K562 (cell line): ENCODE measurements around the gene RNF227. TPM values are rescaled to one million over a fixed set of nuclear protein-coding genes. Genes with fewer than 3 reads are reported as not detected.
A peak's percentile ranks its signal among the peaks of the same experiment; 100 is the strongest.

Source experiments
- CEBPB ChIP-seq: fragments of 450-650 bp; IDR thresholded peaks from 2 replicates; pipeline ENCODE4 v1.6.1; 2016; ENCODE audit warnings: missing genetic modification characterization, missing compliant biosample characterization
- COPS2 ChIP-seq: fragments of 450-650 bp; conservative IDR thresholded peaks from 2 replicates; pipeline ENCODE4 v1.6.1; 2016; ENCODE audit warnings: mild to moderate bottlenecking, moderate library complexity
- CREB1 ChIP-seq, 2 experiments: sonication (generic) in 1 of 2; formaldehyde crosslinking in 1 of 2; IDR thresholded peaks; 2 replicates each; pipeline versions ENCODE4 v1.6.1 to v1.8.0; 2012 to 2022; ENCODE audit warnings: inconsistent platforms in 1 of 2, mild to moderate bottlenecking in 1 of 2, missing genetic modification reagents in 1 of 2, moderate library complexity in 1 of 2
- DMBX1 ChIP-seq: fragments of 250-450 bp; sonication (Bioruptor Pico); IDR thresholded peaks from 2 replicates; pipeline ENCODE4 v1.8.0; 2022; ENCODE audit warnings: inconsistent platforms, mild to moderate bottlenecking, moderate library complexity, borderline replicate concordance
- ETV6 ChIP-seq, 3 experiments: fragments of 150-350 bp in 1 of 3; sonication (generic) in 1 of 3; formaldehyde crosslinking in 1 of 3; IDR thresholded peaks; 2 replicates each; pipeline versions ENCODE4 v1.6.1 to v1.8.0; 2014 to 2022; ENCODE audit warnings: borderline replicate concordance in 2 of 3, low read depth in 2 of 3, antibody characterized with exemption in 1 of 3, low read length in 1 of 3, mild to moderate bottlenecking in 1 of 3, missing genetic modification reagents in 1 of 3
- FOXP1 ChIP-seq: sonication (generic); formaldehyde crosslinking; IDR thresholded peaks from 2 replicates; pipeline ENCODE4 v1.8.0; 2022; ENCODE audit warnings: mild to moderate bottlenecking, missing genetic modification reagents
- GABPB1 ChIP-seq: sonication (generic); formaldehyde crosslinking; IDR thresholded peaks from 2 replicates; pipeline ENCODE4 v1.8.0; 2022; ENCODE audit warnings: mild to moderate bottlenecking, missing genetic modification reagents
- KLF13 ChIP-seq: fragments of 450-650 bp; IDR thresholded peaks from 2 replicates; pipeline ENCODE4 v1.6.1; 2016; ENCODE audit warnings: missing genetic modification characterization, low read depth, mild to moderate bottlenecking, missing compliant biosample characterization, moderate library complexity, borderline replicate concordance
- MYC ChIP-seq, 2 experiments: fragments of 250-450 bp in 1 of 2; sonication (Bioruptor Pico) in 1 of 2; IDR thresholded peaks; 2 replicates each; pipeline versions ENCODE4 v1.5.1 to v1.6.1; 2012 to 2021; ENCODE audit warnings: low read depth in 2 of 2, borderline replicate concordance in 1 of 2, improper control_type of control experiment in 1 of 2, low read length in 1 of 2, mild to moderate bottlenecking in 1 of 2, moderate library complexity in 1 of 2
- NR3C1 ChIP-seq: sonication (generic); formaldehyde crosslinking; IDR thresholded peaks from 2 replicates; pipeline ENCODE4 v1.8.1; 2022; ENCODE audit warnings: missing genetic modification reagents
- PHF8 ChIP-seq: fragments of 200-600 bp; sonication (generic); IDR thresholded peaks from 2 replicates; pipeline ENCODE4 v1.6.1; 2012; ENCODE audit warnings: mixed run types, mild to moderate bottlenecking, inconsistent platforms, low read length, moderate library complexity, borderline replicate concordance
- RBFOX2 ChIP-seq: fragments of 200-400 bp; formaldehyde crosslinking; IDR thresholded peaks from 2 replicates; pipeline ENCODE4 v1.6.1; 2017; ENCODE audit warnings: low read depth, mild to moderate bottlenecking, low read length, moderate library complexity
- ZNF224 ChIP-seq: sonication (generic); formaldehyde crosslinking; IDR thresholded peaks from 2 replicates; pipeline ENCODE4 v1.8.0; 2022; ENCODE audit warnings: mild to moderate bottlenecking, missing genetic modification reagents
- ZNF780A ChIP-seq: fragments of 250-450 bp; sonication (Bioruptor Pico); IDR thresholded peaks from 2 replicates; pipeline ENCODE4 v1.5.0; 2021; ENCODE audit warnings: mild to moderate bottlenecking
- polyA plus RNA-seq, 8 experiments: library from polyadenylated mRNA; depleted of rRNA in 4 of 8; stranded (reverse) in 5 of 8; unstranded in 3 of 8; fragments of >200 nt; fragmentation: Nextera tagmentation in 2 of 8; fragmentation: Illumina TruSeq in 1 of 8; extraction: Ambion mirVana in 2 of 8; extraction: Trizol in 1 of 8; gene quantifications; 2 replicates each; pipeline versions ENCODE4 v1.2.1 to v1.2.3, GENCODE V29; 2011 to 2014; ENCODE audit warnings: inconsistent platforms in 1 of 8, missing spikeins in 1 of 8
- total RNA-seq, 7 experiments: library from RNA; depleted of rRNA in 6 of 7; stranded (reverse); fragments of >200 nt in 6 of 7; fragmentation: Illumina TruSeq in 2 of 7; extraction: Trizol in 2 of 7; gene quantifications; 2 replicates each; pipeline versions ENCODE4 v1.2.1 to v1.2.3, GENCODE V29; 2011 to 2021; ENCODE audit warnings: low replicate concordance in 1 of 7
- TF ChIP-seq, protein P1 (sequence below): IDR thresholded peaks from 2 replicates; pipeline ENCODE4 v1.6.1; 2014; ENCODE audit warnings: antibody characterized with exemption
- TF ChIP-seq, protein P2 (sequence below): fragments of 250-450 bp; sonication (Bioruptor Pico); IDR thresholded peaks from 2 replicates; pipeline ENCODE4 v1.5.0; 2021; ENCODE audit warnings: mild to moderate bottlenecking, moderate library complexity
- TF ChIP-seq, protein P3 (sequence below): sonication (generic); formaldehyde crosslinking; IDR thresholded peaks from 2 replicates; pipeline ENCODE4 v1.8.0; 2022; ENCODE audit warnings: mild to moderate bottlenecking, missing genetic modification reagents

The RNF227 gene
- total and polyA plus RNA-seq, 9 of the 15 experiments (the other 6 are each of a cell fraction or from before 2014, with no cell fraction given), result 1.1 to 6.7 (median 2.3) TPM

DNA sequence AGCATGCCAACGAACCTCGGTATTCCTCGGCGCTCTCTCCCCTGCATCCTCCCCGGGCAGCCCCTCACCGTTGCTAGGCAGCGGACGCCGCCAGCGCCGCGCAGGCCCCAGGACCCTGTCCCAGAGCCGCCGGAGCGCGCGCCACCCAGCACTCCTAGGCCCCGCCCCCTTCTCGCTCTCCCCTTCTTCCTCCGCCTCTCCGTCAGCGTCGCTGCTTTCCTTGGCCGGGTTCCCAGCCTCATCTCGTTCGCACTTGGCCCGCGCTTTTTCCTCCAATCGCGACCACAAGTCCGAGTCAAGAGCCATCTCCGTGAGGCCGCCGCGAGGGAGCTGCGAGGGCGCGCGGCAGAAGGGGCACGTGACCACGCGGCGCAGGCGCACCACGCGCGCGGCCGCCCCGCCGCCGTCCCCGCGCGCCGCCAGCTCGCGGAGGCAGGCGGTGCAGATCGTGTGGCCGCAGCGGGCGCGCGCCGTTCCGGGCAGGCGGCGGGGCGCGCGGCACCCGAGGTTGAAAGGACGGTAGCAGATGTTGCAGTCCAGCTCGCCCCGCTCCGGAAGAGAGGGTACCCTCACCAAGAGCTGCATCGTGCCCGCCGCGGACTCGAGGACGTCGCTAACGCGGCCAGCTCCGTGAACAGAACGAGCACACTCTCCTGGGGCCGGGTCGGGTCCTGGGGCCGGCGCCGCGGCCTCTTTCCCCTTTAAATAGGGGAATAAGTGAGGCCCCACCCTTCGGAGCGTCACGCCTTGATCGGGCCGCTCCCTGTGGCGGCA lies at the start of gene RNF227 (continued):
- TF ChIP-seq RBFOX2 (peak; percentile 91), DMBX1 (peak; percentile 13; the same call in 1 of the 2 replicates), GABPB1 (CRISPR knock-in tag) (peak; percentile 76), KLF13 (0 out of 2 replicates have a peak, but pooled peaks have one; percentile 16), CEBPB (tag) (no peak), MYC (IDR thresholded peaks at IDR 0.05; ENCODE audit: low read depth, low read length) (peak; percentile 46; the same call in 1 of the 2 replicates), MYC (CRISPR knock-in tag; IDR thresholded peaks at IDR 0.05; ENCODE audit: borderline replicate concordance, low read depth) (no peak), NR3C1 (CRISPR knock-in tag) (peak; percentile 92; the same call in 1 of the 2 replicates), CREB1 (IDR thresholded peaks at IDR 0.05) (no peak), CREB1 (CRISPR knock-in tag; IDR thresholded peaks at IDR 0.05) (peak; percentile 71), PHF8 (peak; percentile 82; the same call in 1 of the 2 replicates), FOXP1 (CRISPR knock-in tag) (peak; percentile 98), COPS2 (no peak), ZNF780A (no peak), ETV6 (IDR thresholded peaks at IDR 0.05; ENCODE audit: borderline replicate concordance in 1 of 2, low read depth in 2 of 2, low read length in 1 of 2) (no peak), ETV6 (CRISPR knock-in tag; IDR thresholded peaks at IDR 0.05; ENCODE audit: borderline replicate concordance) (peak; percentile 92), ZNF224 (CRISPR knock-in tag) (peak; percentile 89; the same call in 1 of the 2 replicates)
- TF ChIP-seq, protein P1, sequence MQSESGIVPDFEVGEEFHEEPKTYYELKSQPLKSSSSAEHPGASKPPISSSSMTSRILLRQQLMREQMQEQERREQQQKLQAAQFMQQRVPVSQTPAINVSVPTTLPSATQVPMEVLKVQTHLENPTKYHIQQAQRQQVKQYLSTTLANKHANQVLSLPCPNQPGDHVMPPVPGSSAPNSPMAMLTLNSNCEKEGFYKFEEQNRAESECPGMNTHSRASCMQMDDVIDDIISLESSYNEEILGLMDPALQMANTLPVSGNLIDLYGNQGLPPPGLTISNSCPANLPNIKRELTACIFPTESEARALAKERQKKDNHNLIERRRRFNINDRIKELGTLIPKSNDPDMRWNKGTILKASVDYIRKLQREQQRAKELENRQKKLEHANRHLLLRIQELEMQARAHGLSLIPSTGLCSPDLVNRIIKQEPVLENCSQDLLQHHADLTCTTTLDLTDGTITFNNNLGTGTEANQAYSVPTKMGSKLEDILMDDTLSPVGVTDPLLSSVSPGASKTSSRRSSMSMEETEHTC, result peak; percentile 35; the same call in 1 of the 2 replicates
- TF ChIP-seq, protein P2, sequence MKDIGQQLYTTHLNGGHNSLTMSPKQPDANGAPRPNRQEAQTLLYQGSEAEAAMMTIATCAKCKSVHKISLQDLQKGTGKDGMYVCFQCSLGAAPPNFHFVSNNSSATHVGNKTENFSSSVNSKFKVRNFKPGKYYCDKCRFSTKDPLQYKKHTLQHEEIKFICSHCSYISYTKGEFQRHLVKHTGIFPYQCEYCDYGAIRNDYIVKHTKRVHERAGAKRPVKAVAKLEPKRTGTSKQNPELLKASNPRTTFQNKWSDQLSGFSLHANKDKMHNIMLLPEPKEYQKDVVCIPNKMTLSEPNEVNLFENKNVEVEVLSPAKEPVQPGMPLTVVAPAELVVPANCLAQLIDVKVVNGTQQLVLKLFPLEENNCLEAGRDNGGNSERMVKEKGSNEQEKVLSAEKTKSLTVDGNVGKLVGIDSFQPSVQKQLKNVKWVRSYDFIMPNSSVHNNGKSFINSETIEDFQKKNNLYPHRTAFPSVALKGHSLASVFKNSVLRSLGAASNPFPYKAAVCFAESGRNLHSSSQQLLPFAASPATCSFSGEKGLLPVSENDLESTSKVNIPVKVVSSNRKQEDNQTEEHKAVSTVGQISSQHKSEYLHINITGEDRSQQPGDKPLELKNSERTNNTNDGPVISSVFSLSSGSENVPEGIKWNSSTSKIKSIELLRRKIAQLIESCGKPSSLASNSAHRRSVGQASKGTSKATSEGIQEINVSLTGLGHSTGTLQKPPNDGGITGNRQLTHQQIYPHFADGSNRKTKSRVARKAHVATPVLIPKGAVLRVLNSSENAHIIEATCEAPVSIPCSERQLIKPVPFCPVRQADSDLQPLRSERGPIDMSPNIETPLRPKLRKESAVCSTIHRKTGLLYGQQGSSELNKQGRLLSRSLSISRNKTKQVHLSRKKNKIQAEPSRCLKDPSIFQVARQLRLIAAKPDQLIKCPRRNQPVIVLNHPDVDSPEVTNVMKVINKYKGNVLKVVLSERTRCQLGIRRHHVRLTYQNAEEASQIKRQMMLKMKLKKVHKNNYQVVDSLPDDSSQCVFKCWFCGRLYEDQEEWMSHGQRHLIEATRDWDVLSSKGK (CRISPR knock-in tag), result no peak
- TF ChIP-seq, protein P3, sequence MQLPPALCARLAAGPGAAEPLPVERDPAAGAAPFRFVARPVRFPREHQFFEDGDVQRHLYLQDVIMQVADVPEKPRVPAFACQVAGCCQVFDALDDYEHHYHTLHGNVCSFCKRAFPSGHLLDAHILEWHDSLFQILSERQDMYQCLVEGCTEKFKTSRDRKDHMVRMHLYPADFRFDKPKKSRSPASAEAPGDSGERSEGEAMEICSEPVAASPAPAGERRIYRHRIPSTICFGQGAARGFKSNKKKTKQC, result peak; percentile 90
